Activated CD8-positive, alpha-beta memory T cell treated with anti-CD3 and anti-CD28 coated beads for 36 hours (primary cell): ENCODE data around the gene ARHGAP22. TPM values are rescaled to one million over a fixed set of nuclear protein-coding genes. Genes with fewer than 3 reads are reported as not detected.

ENCODE experiments used
- CTCF ChIA-PET: fragments of 350-600 bp; sonication (Branson Sonifier 250); formaldehyde crosslinking; loops from one replicate; lab custom pipeline; 2021; ENCODE audit warnings: antibody characterized with exemption; lab: Charles Lee
- POLR2A ChIA-PET: fragments of 350-600 bp; sonication (Branson Sonifier 250); formaldehyde crosslinking; loops from one replicate; lab custom pipeline; 2021; ENCODE audit warnings: antibody characterized with exemption; lab: Charles Lee
- total RNA-seq, 2 experiments: library from RNA; stranded (reverse); gene quantifications; one replicate each; pipeline ENCODE4 v1.2.3, GENCODE V29; 2021

The ARHGAP22 gene
- total RNA-seq, 2 experiments from 2014 or later = not detected

- ChIA-PET POLR2A (no interaction called here), CTCF (interaction anchor here (0.8 kb wide), 1 partner anchor 22 kb away, joined by 3 read pairs; no protein-coding TSS in a partner anchor)
Measured at GRCh38 chr10:48634198-48634983, 29.5 kb upstream of the ARHGAP22 start.

GRCh38 chr10:48633381-48634197 is 28.7 kb upstream of the ARHGAP22 start:
- ChIA-PET POLR2A (no interaction called here), CTCF (interaction anchor here (0.8 kb wide), 1 partner anchor 22 kb away, joined by 3 read pairs; no protein-coding TSS in a partner anchor)

GRCh38 chr10:48632166-48632565 is 27.3 kb upstream of the ARHGAP22 start:
- CTCF ChIA-PET = no interaction called here
- POLR2A ChIA-PET = no interaction called here

- ChIA-PET CTCF (no interaction called here), POLR2A (no interaction called here)
Measured at GRCh38 chr10:48627984-48628609, 23.2 kb upstream of the ARHGAP22 start.

GRCh38 chr10:48626986-48627731 is 22.3 kb upstream of the ARHGAP22 start:
- ChIA-PET CTCF (no interaction called here), POLR2A (no interaction called here)

GRCh38 chr10:48626447-48626846 is 21.6 kb upstream of the ARHGAP22 start:
- POLR2A ChIA-PET = no interaction called here
- CTCF ChIA-PET = no interaction called here

GRCh38 chr10:48625826-48626134 is 20.9 kb upstream of the ARHGAP22 start:
- ChIA-PET CTCF (no interaction called here), POLR2A (no interaction called here)

- CTCF ChIA-PET = no interaction called here
- POLR2A ChIA-PET = no interaction called here
Measured at GRCh38 chr10:48623607-48624132, 18.8 kb upstream of the ARHGAP22 start.

- ChIA-PET CTCF (no interaction called here), POLR2A (no interaction called here)
Measured at GRCh38 chr10:48623009-48623408, 18.1 kb upstream of the ARHGAP22 start.

- CTCF ChIA-PET = no interaction called here
Measured at GRCh38 chr10:48620719-48621118, 15.8 kb upstream of the ARHGAP22 start.

GRCh38 chr10:48616436-48616835 is 11.6 kb upstream of the ARHGAP22 start:
- CTCF ChIA-PET = no interaction called here
- POLR2A ChIA-PET = no interaction called here

More at GRCh38 chr10:48620719-48621118, 15.8 kb upstream of the ARHGAP22 start:
- POLR2A ChIA-PET = no interaction called here

GRCh38 chr10:48614481-48615390 is 9.9 kb upstream of the ARHGAP22 start:
- POLR2A ChIA-PET = no interaction called here
- CTCF ChIA-PET = no interaction called here

- ChIA-PET POLR2A (no interaction called here), CTCF (no interaction called here)
Measured at GRCh38 chr10:48613016-48613415, 8.1 kb upstream of the ARHGAP22 start.

GRCh38 chr10:48612236-48612943 is 7.5 kb upstream of the ARHGAP22 start:
- CTCF ChIA-PET = interaction anchor here (1.1 kb wide), 1 partner anchor 44 kb away, joined by 3 read pairs; no protein-coding TSS in a partner anchor
- POLR2A ChIA-PET = interaction anchor here (0.6 kb wide), 1 partner anchor 47 kb away, joined by 7 read pairs; no protein-coding TSS in a partner anchor

GRCh38 chr10:48611133-48611532 is 6.3 kb upstream of the ARHGAP22 start:
- ChIA-PET CTCF (interaction anchor here (0.5 kb wide), 1 partner anchor 14 kb away, joined by 3 read pairs; no protein-coding TSS in a partner anchor), POLR2A (no interaction called here)

- POLR2A ChIA-PET = no interaction called here
- CTCF ChIA-PET = interaction anchor here (0.5 kb wide), 1 partner anchor 15 kb away, joined by 3 read pairs; no protein-coding TSS in a partner anchor
Measured at GRCh38 chr10:48610585-48611093, 5.8 kb upstream of the ARHGAP22 start.

- ChIA-PET POLR2A (no interaction called here), CTCF (no interaction called here)
Measured at GRCh38 chr10:48609899-48610584, 5.2 kb upstream of the ARHGAP22 start.
